ENCODE measurements around the gene FN1. TPM values are rescaled to one million over a fixed set of nuclear protein-coding genes. Genes with fewer than 3 reads are reported as not detected.

FN1 gene
- total and polyA plus RNA-seq, 7 donors: 16.0 to 64.3 (median 40.3) TPM

DNA sequence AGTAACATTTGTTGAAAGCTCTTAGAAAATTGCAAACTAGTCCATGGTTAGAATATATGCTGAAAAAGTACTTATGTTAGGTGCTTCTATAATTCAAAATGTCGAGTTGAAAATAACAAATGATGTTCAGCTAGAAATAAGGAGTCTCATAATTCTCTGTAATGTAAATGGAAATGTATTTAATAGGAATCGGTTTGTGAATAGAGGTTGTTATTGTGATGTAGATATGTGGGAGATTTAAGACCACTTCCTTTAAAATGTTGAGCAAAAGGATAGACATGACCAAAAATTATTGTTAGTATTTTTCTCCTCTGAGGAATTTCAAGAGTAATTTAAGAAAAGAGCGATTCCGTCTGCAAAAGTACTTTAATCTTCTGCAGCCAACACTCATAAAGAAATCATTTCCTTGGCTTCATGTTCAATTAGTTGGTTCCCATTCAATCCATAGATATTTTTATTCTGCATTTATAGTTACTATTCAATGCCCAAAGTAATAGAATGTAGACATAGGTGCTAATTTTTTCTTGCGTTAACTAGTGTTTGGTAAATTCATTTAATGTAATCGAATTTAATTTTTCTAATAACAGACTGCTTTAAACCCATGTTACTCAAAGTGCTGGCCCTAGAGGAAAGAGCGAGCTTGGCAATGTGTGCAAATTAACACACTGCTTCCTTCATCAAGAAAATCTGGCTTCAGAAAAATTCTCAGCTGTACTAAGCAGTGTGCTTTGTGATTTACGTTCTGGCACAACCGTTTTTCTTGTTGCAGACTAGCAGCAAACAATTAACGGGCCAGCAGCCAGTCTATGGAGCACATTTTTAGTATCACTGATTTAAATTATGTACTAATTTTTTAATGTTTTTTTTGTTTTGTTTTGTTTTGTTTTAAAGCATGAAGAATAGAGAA, 32.2 kb downstream of the FN1 start:
- Histone ChIP-seq H3K4me3 (no peak overlapping the region), H3K4me1 (no peaks in the 10 kb centered on the region), H3K36me3 (ENCODE audit: insufficient read depth in 1 of 2, low read depth in 1 of 2) (peaks cover 0 to 17% of the 10 kb centered on the region in 2 donors), H3K27me3 (ENCODE audit: insufficient read depth in 3 of 3, low read length in 2 of 3) (no peaks in the 10 kb centered on the region), H3K27ac (no peak overlapping the region), H3K9me3 (no peaks in the 10 kb centered on the region)
- WGBS, 3 donors: 68 to 78% (median 68%) methylated on average over 10 of the region's 10 CpGs
- ATAC-seq (no peak), DNase-seq (no peak)
- intact Hi-C loops (cut with DNase I): no loop called here
- TF ChIP-seq, protein P1, sequence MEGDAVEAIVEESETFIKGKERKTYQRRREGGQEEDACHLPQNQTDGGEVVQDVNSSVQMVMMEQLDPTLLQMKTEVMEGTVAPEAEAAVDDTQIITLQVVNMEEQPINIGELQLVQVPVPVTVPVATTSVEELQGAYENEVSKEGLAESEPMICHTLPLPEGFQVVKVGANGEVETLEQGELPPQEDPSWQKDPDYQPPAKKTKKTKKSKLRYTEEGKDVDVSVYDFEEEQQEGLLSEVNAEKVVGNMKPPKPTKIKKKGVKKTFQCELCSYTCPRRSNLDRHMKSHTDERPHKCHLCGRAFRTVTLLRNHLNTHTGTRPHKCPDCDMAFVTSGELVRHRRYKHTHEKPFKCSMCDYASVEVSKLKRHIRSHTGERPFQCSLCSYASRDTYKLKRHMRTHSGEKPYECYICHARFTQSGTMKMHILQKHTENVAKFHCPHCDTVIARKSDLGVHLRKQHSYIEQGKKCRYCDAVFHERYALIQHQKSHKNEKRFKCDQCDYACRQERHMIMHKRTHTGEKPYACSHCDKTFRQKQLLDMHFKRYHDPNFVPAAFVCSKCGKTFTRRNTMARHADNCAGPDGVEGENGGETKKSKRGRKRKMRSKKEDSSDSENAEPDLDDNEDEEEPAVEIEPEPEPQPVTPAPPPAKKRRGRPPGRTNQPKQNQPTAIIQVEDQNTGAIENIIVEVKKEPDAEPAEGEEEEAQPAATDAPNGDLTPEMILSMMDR (IDR thresholded peaks at IDR 0.05): no peak

- WGBS, 3 donors: 24 to 50% (median 35%) methylated on average over 3 of the region's 3 CpGs
- no peak for ATAC-seq
- no peaks in the 10 kb centered on the region for H3K9me3 ChIP-seq
- intact Hi-C loops (cut with DNase I): no loop called here
- H3K4me3 ChIP-seq: no peak overlapping the region
- no peaks in the 10 kb centered on the region for H3K27me3 ChIP-seq (ENCODE audit: insufficient read depth in 3 of 3, low read length in 2 of 3)
- H3K4me1 ChIP-seq: no peaks in the 10 kb centered on the region
- TF ChIP-seq, protein P1 (IDR thresholded peaks at IDR 0.05): no peak
- peaks cover 0 to 9% of the 10 kb centered on the region in 2 donors for H3K36me3 ChIP-seq (ENCODE audit: insufficient read depth in 1 of 2, low read depth in 1 of 2)
- no peak overlapping the region for H3K27ac ChIP-seq
- no peak for DNase-seq
Observed at GRCh38 chr2:215401896-215402379, 33.9 kb downstream of the FN1 start.

GRCh38 chr2:215399067-215399716, 36.7 kb downstream of the FN1 start:
- H3K36me3 ChIP-seq (ENCODE audit: insufficient read depth in 1 of 2, low read depth in 1 of 2): peaks cover 0 to 11% of the 10 kb centered on the region in 2 donors
- DNase-seq: no peak
- TF ChIP-seq, protein P1 (IDR thresholded peaks at IDR 0.05): no peak
- ATAC-seq: no peak
- 89 to 97% (median 91%) methylated on average over 3 of the region's 3 CpGs for WGBS, 3 donors
- intact Hi-C loops (cut with DNase I): no loop called here
- no peak overlapping the region for H3K27ac ChIP-seq
- no peaks in the 10 kb centered on the region for H3K27me3 ChIP-seq (ENCODE audit: insufficient read depth in 3 of 3, low read length in 2 of 3)
- no peaks in the 10 kb centered on the region for H3K9me3 ChIP-seq
- no peak overlapping the region for H3K4me3 ChIP-seq
- H3K4me1 ChIP-seq: no peaks in the 10 kb centered on the region

DNA sequence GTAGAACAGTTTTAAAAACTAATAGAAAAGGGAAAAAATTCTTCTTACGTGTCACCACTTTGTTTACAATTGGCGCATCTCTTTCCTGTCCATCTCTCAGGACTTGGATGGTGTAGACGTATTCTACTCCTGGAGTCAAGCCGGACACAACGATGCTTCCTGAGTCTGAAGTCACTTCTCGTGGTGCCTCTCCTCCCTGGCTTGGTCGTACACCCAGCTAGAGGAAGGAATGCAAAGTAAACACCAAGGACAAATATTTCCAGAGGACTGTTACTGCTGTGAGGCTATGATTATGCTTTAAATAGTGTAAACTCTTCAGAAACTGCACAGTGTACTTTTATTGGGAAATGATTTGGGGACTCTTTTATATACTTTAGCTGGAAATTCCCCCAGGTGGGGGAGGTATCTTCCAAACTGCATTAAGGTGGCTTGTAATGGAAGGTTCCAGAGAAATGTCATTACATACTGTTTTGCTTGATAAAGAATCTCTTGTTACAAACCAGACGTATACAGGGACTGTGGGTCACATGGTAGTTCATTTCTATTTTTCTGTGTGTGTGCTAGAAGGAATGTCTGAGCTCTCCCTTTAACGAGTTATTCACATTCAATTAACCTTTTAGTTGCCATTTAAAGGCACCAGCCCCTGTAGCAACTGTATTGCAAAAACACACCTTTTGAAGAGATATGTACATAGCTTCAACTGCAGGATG, 38.1 kb downstream of the FN1 start:
- DNase-seq: no peak
- H3K27ac ChIP-seq: no peak overlapping the region
- intact Hi-C loops (cut with DNase I): no loop called here
- 63 to 64% (median 64%) methylated on average over 9 of the region's 9 CpGs for WGBS, 3 donors
- no peaks in the 10 kb centered on the region for H3K9me3 ChIP-seq
- H3K27me3 ChIP-seq (ENCODE audit: insufficient read depth in 3 of 3, low read length in 2 of 3): no peaks in the 10 kb centered on the region
- no peak overlapping the region for H3K4me3 ChIP-seq
- TF ChIP-seq, protein P1 (IDR thresholded peaks at IDR 0.05): no peak
- peaks cover 0 to 14% of the 10 kb centered on the region in 2 donors for H3K36me3 ChIP-seq (ENCODE audit: insufficient read depth in 1 of 2, low read depth in 1 of 2)
- ATAC-seq: no peak
- no peaks in the 10 kb centered on the region for H3K4me1 ChIP-seq
